Right cardiac atrium (tissue), 5 donors: ENCODE measurements around the gene FMO2. TPM values are rescaled to one million over a fixed set of nuclear protein-coding genes. Genes with fewer than 3 reads are reported as not detected.

Experiments used
- ATAC-seq, 2 donors: fragments of 200-7000 bp; cut with Tn5 transposase; one replicate each; pipeline versions ENCODE4 v1.8.0 to v1.9.1; 2020; ENCODE audit warnings: moderate library complexity in 2 of 2, mild to moderate bottlenecking in 1 of 2
- DNase-seq, 3 donors: peaks; one replicate each; pipeline ENCODE4 v3.0.0-alpha.2; 2020
- H3K27ac ChIP-seq: one replicate; pipeline ENCODE4 v1.5.1; 2013; ENCODE audit warnings: mild to moderate bottlenecking, low read length, control low read depth, moderate library complexity
- H3K27me3 ChIP-seq: one replicate; pipeline ENCODE4 v1.6.1; 2013; ENCODE audit not compliant: control insufficient read depth, insufficient read depth
- H3K4me1 ChIP-seq: one replicate; pipeline ENCODE4 v1.6.1; 2013; ENCODE audit warnings: low read length; ENCODE audit not compliant: control insufficient read depth, insufficient read depth
- H3K4me3 ChIP-seq: one replicate; pipeline ENCODE4 v1.5.1; 2013; ENCODE audit warnings: low read length, control low read depth
- H3K9me3 ChIP-seq: one replicate; pipeline ENCODE4 v1.6.1; 2013; ENCODE audit warnings: low read length; ENCODE audit not compliant: control insufficient read depth
- WGBS: extraction: QIAGEN DNeasy Blood & Tissue Kit; methylation state at CpG from one replicate; pipeline ENCODE4 v1.1.7; 2013; 5-methylcytosine and 5-hydroxymethylcytosine counted together
- intact Hi-C, 4 donors: fragments of 100-400 bp; cut with DNase I; formaldehyde crosslinking; loops; one replicate each; pipeline versions ENCODE4 v1.11.0 to v1.14.0; 2022 to 2023
- polyA plus RNA-seq: library from polyadenylated mRNA; stranded (reverse); fragments of 200-250 nt; gene quantifications from one replicate; pipeline ENCODE4 v1.2.3, GENCODE V29; 2013
- total RNA-seq, 4 donors: library from RNA; stranded (reverse); fragmentation: NEBNext Ultra II Directional; extraction: Animal tissue kit (Norgen Biotek cat#: 25700); gene quantifications; one replicate each; pipeline ENCODE4 v1.2.1, GENCODE V29; 2021
- donor health status: healthy with polysubstance abuse.
- donor health status: DM: no; HTN: yes; CAD: no.
- donor health status: DM: no; HTN: no; CAD: no.
- donor health status: DM: no; HTN: yes; CAD: no; lungs with severe emphysema.
- donor health status: DM: yes; HTN: yes; CAD: no.

The FMO2 gene
- total and polyA plus RNA-seq, 5 donors, result 26.2 to 87.7 (median 63.6) TPM

GRCh38 chr1:171247501-171247900 is 62.4 kb downstream of the FMO2 start:
- Histone ChIP-seq H3K27me3 (no peaks in the 10 kb centered on the region), H3K27ac (no peak overlapping the region), H3K4me1 (no peaks in the 10 kb centered on the region), H3K9me3 (no peaks in the 10 kb centered on the region), H3K4me3 (no peak overlapping the region)
- intact Hi-C loops, result loop anchor here in 2 of 4 donors (5.0 kb wide), 1 partner anchor 65 kb away; the partner anchor contains the start of gene FMO4 (in 2 of the 2)
- ATAC-seq (no peak), DNase-seq (no peak)
- 87% methylated on average over 4 of the region's 4 CpGs for WGBS

GRCh38 chr1:171248302-171248701 is 63.2 kb downstream of the FMO2 start, which contains the start of gene FMO1:
Gene FMO1, plus strand, starts transcription at chr1:171248494. Its CDS starts 9,594 bp downstream, at chr1:171258088.
- intact Hi-C loops, result loop anchor here in 2 of 4 donors (5.0 kb wide), 1 partner anchor 64 kb away; the partner anchor contains the start of gene FMO4 (in 2 of the 2)
- 55% methylated on average over 4 of the region's 4 CpGs for WGBS
- DNase-seq (no peak), ATAC-seq (no peak)
- H3K27ac ChIP-seq, result no peak within 1 kb of the TSS
- H3K4me1 ChIP-seq, result no peaks in the 10 kb centered on the region
- no peaks in the 10 kb centered on the region for H3K27me3 ChIP-seq
- H3K4me3 ChIP-seq, result no peak within 1 kb of the TSS
- H3K9me3 ChIP-seq, result no peaks in the 10 kb centered on the region

- intact Hi-C loops, result loop anchor here in 2 of 4 donors (5.0 kb wide), 1 partner anchor 63 kb away; the partner anchor contains the start of gene FMO4 (in 2 of the 2)
- WGBS, result 92% methylated on average over 1 of the region's 1 CpG
- no peak overlapping the region for H3K4me3 ChIP-seq
- no peak for DNase-seq
- H3K9me3 ChIP-seq, result no peaks in the 10 kb centered on the region
- H3K27me3 ChIP-seq, result no peaks in the 10 kb centered on the region
- ATAC-seq, result no peak
- H3K27ac ChIP-seq, result no peak overlapping the region
- no peaks in the 10 kb centered on the region for H3K4me1 ChIP-seq
Observed at GRCh38 chr1:171248841-171249240, 63.7 kb downstream of the FMO2 start.

GRCh38 chr1:171250263-171250662 is 65.2 kb downstream of the FMO2 start:
- ATAC-seq (peak; percentile 57 to 59), DNase-seq (no peak)
- WGBS, result 66% methylated on average over 3 of the region's 3 CpGs
- no peaks in the 10 kb centered on the region for H3K9me3 ChIP-seq
- no peaks in the 10 kb centered on the region for H3K27me3 ChIP-seq
- intact Hi-C loops, result loop anchor here in 1 of 4 donors (5.0 kb wide), 1 partner anchor 62 kb away; the partner anchor contains the start of gene FMO4
- no peak overlapping the region for H3K27ac ChIP-seq
- H3K4me1 ChIP-seq, result no peaks in the 10 kb centered on the region
- H3K4me3 ChIP-seq, result no peak overlapping the region

GRCh38 chr1:171251042-171251951 is 66.2 kb downstream of the FMO2 start:
- WGBS, result 7% methylated on average over 34 of the region's 34 CpGs
- Histone ChIP-seq H3K9me3 (no peaks in the 10 kb centered on the region), H3K27me3 (no peaks in the 10 kb centered on the region), H3K27ac (no peak overlapping the region), H3K4me3 (peak overlapping the region; percentile 81), H3K4me1 (no peaks in the 10 kb centered on the region)
- ATAC-seq (peak; percentile 32 to 58), DNase-seq (peak; percentile 41 to 70 (median 66))
- intact Hi-C loops, result loop anchor here in 1 of 4 donors (5.0 kb wide), 1 partner anchor 61 kb away; the partner anchor contains the start of gene FMO4

- Histone ChIP-seq H3K9me3 (no peaks in the 10 kb centered on the region), H3K27ac (no peak overlapping the region), H3K4me1 (no peaks in the 10 kb centered on the region), H3K4me3 (peak overlapping the region; percentile 81), H3K27me3 (no peaks in the 10 kb centered on the region)
- ATAC-seq (no peak), DNase-seq (no peak)
- intact Hi-C loops, result loop anchor here in 1 of 4 donors (5.0 kb wide), 1 partner anchor 60 kb away; the partner anchor contains the start of gene FMO4
- 46% methylated on average over 6 of the region's 6 CpGs for whole genome bisulfite sequencing
Observed at GRCh38 chr1:171251952-171252300, 66.8 kb downstream of the FMO2 start.

- no peak for DNase-seq
- H3K4me1 ChIP-seq, result peaks cover 3% of the 10 kb centered on the region
- H3K4me3 ChIP-seq, result no peak overlapping the region
- intact Hi-C loops, result loop anchor here in 1 of 4 donors (5.0 kb wide), 1 partner anchor 60 kb away; the partner anchor contains the start of gene FMO4
- no peak overlapping the region for H3K27ac ChIP-seq
- no peak for ATAC-seq
- H3K9me3 ChIP-seq, result no peaks in the 10 kb centered on the region
- H3K27me3 ChIP-seq, result no peaks in the 10 kb centered on the region
- 88% methylated on average over 5 of the region's 5 CpGs for WGBS
Observed at GRCh38 chr1:171252482-171252881, 67.4 kb downstream of the FMO2 start.

GRCh38 chr1:171254859-171255258 is 69.8 kb downstream of the FMO2 start:
- no peak for ATAC-seq
- intact Hi-C loops, result loop anchor here in 1 of 4 donors (5.0 kb wide), 1 partner anchor 57 kb away; the partner anchor contains the start of gene FMO4

GRCh38 chr1:171256940-171257606 is 72.0 kb downstream of the FMO2 start:
- ATAC-seq (peak; percentile 62 to 66), DNase-seq (peak; percentile 19 to 64 (median 51))
- H3K4me3 ChIP-seq, result no peak overlapping the region
- H3K9me3 ChIP-seq, result no peaks in the 10 kb centered on the region
- H3K27ac ChIP-seq, result no peak overlapping the region
- 37% methylated on average over 8 of the region's 8 CpGs for WGBS
- peaks cover 3% of the 10 kb centered on the region for H3K4me1 ChIP-seq
- no peaks in the 10 kb centered on the region for H3K27me3 ChIP-seq
- intact Hi-C loops, result no loop called here

More at GRCh38 chr1:171254859-171255258, 69.8 kb downstream of the FMO2 start:
- WGBS, result 80% methylated on average over 4 of the region's 4 CpGs
- no peak for DNase-seq
- Histone ChIP-seq H3K27ac (no peak overlapping the region), H3K4me1 (peaks cover 3% of the 10 kb centered on the region), H3K4me3 (no peak overlapping the region), H3K27me3 (no peaks in the 10 kb centered on the region), H3K9me3 (no peaks in the 10 kb centered on the region)

GRCh38 chr1:171257607-171258076 is 72.5 kb downstream of the FMO2 start:
- WGBS, result 46% methylated on average over 5 of the region's 5 CpGs
- H3K27me3 ChIP-seq, result no peaks in the 10 kb centered on the region
- ATAC-seq (peak; percentile 47 to 62), DNase-seq (peak in 1 of 3 donors; percentile 67)
- H3K4me3 ChIP-seq, result no peak overlapping the region
- no peak overlapping the region for H3K27ac ChIP-seq
- no peaks in the 10 kb centered on the region for H3K9me3 ChIP-seq
- intact Hi-C loops, result no loop called here
- peaks cover 3% of the 10 kb centered on the region for H3K4me1 ChIP-seq
